ENCODE measurements around the gene VCX3A.
"Not testable (repeated sequence)": the region's sequence is repeated elsewhere in the genome, so short reads cannot be mapped to it uniquely, and the experiment has no call there.

The VCX3A gene

DNA sequence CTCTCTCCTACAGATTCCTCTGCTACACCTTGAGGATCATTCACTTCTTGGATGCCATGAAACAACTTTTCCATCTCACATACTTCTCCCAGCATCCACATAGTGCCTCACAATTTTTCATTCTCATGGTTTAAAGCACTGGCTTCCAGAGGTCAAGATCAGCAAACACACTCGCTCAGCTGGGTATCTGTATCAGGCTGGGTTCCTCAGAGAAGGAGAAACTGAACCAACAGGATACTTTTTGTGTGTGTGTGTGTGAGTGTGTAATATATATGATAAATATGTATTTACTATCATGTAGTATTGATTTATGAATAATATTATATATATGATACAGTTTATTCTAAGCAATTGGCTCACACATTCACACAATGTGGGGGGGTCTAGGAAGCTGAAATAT lies at the start of gene VCX3A:
VCX3A (minus strand) TSS at position 101 of the 400 bp plus-strand sequence. CDS start 621 bp downstream, outside the sequence.
- not testable (repeated sequence) for DNase-seq (ENCODE audit: low spot score); FAIRE-seq

DNA sequence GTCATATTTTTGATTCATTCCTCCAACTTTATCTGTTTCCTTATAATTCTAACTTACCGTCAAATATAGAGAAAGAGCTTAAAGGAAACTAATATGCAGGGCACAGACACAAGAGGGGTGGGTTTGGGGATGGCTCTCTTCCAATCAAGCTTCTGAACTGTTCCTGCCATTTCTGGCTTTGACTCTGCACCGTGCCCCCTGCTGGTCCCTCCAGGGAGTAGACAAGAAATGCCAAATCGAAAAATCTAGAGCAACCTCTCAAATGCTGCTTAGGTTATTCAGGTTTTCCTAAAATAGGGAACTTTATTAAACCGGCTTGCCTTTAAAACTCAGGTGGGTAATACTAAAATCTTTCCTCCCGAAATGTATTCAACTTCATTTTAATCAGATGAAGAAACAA lies 39.8 kb upstream of the VCX3A start:
- FAIRE-seq (no peak), DNase-seq (ENCODE audit: low spot score) (no peak)

DNA sequence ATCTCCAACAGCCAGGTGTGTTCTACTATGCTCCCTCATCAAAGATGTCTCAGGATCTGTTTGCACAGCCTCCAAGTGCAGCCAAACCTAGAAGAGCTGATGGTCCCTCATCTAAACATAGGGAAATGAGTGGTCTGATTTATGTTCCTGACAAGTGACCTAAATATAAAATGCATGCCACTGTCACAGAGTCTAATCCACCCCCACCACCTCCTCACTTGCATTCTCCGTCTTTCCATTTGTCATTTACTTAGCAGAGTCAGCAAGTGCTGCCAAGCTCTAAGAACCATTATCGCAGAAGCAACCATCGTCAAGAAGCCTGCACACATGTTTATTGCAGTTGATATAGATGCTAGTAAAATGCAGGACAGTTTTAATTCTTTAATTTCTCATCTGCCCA lies 33.1 kb upstream of the VCX3A start:
- FAIRE-seq = no peak
- DNase-seq (ENCODE audit: low spot score) = no peak

DNA sequence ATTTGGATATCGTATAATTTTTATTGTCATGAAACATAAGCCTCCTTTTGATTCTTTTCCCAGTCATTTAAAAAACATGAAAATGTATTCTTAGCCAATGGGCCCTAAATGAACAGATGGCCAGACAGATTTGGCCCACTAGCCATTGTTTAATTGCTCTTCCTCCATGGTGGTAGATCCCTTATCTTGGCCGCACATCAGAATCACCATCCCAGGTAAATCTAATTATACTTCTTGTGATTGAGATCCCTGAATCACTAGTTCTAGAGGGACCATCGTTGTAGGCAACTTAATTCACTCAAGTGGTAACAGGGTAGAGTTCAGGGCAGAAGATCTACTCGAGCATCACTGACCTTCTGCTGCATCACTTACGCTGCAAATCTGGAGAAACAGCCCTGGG lies 24.1 kb upstream of the VCX3A start:
- FAIRE-seq (no peak), DNase-seq (ENCODE audit: low spot score) (no peak)

DNA sequence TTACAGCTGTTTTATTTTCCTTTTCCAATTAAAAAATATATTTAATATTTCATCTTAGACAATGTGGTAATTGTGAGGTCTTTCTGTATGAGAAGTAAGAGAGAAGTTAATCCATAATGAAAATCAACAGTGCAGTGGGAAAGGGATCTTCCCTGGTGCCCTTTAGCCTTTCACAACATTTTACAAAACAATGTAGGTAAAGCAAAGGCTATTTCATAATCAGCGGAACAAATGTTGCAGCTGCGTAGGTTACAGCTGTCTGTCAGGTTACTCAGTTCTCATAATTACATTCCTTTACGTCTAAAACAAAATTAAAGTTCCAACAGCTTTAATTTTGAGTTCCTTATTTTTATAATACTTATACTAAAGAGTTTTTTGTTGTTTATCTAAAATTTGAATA lies 22.8 kb upstream of the VCX3A start:
- DNase-seq (ENCODE audit: low spot score) (no peak), FAIRE-seq (no peak)

DNA sequence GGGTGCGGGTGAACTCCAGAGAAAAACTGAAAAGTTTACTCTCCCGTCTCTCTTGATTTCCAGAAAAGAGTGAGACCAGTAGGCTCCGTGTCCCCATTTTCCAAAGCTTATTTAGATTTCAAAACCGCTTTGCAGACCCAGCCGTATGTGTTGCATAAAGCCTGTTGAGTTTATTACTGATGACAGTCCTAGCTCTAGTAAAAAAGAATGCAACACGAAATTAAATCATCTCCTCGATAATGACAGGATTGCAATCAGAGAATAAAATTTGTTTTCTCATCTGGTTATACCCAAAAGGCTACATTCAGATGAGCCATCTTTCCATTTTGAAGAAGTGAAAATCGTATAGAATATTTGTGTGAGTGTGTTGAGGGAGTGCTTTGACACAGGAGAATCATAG lies 16.1 kb upstream of the VCX3A start:
- FAIRE-seq = no peak
- DNase-seq (ENCODE audit: low spot score) = no peak

DNA sequence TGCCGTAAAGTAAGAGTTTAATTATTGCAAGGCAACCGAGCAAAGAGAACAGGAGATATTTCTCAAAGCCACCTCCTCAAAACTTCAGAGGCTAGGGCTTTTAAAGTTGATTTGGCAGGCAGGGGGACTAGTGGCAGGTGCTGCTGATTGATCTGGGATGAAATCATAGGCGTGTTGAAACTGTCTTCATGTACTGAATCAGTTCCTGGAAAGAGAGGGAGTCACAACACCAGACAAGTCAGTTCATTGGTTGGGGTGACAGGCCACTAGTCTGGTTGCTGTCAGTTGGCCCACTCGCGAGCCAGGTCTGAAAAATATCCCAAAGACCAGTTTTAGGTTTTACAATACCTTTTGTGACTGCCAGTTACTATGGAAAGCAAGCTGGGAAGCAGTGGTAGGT lies 10.8 kb upstream of the VCX3A start:
- FAIRE-seq = no peak

DNA sequence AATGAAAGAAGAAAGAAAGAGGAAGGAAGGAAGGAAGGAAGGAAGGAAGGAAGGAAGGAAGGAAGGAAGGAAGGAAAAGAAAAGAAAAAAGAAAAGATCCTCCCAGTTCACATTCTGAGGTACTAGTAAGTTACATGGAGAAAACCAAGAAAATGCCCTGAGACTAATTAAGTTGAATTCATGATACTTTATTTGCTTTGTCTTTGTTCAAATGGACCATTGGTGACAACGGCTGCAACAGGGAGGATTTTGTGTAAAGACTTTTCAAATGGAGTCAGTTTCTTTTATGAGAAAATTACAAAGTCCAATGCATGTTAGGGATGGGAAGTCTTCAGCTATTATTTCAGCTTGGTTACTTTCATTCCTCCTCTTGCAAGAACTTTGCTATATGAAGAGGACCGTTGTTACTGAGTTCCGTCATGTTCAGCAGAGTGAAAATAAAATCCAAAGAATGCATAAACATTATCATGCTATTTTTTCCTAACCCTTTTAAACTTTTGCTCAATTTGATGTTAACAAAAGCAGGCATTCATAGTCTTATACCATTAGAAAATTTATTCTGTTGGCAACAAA lies 8.3 kb downstream of the VCX3A start:
- FAIRE-seq (no peak), DNase-seq (ENCODE audit: low spot score) (no peak)

More for the DNA sequence above, 10.8 kb upstream of the VCX3A start:
- DNase-seq (ENCODE audit: low spot score) = no peak

DNA sequence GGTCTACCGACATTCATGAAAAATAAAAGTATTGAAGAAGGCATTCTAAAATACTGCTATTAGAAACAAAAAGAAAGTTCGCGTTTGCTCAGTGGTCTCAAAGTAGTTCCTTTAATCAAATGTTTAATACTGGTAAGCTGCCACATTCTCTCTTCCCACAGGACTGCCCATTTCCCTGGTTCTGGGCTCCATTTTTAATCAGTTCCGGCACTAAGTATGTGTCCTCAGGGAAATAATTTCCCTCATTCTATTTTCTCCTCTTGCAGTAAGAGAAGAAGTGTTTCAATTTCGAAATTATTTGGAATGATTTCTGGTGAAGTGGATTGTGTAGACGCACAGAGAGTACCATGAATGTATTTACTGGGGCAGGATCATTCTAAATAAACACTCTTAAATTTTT lies 17.5 kb downstream of the VCX3A start:
- DNase-seq (ENCODE audit: low spot score) (no peak), FAIRE-seq (no peak)

DNA sequence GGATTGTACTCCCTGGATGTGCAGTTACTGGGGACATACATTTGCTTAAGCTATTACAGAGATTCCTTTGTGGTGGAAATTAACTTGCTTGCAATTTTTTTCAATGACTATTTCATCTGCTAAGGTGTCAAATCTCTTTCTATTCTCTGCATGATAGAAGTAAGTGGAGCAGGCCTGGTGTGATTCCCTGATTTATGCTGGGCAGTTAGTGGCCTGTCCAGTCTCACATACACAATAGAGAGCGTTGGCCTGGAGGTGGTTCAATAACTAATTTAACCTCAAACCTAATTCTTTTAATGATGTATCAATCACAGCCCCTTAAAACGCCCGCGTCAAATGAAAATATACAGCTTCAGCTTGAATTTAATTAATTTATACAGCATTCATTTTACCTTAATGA lies 28.5 kb downstream of the VCX3A start:
- DNase-seq (ENCODE audit: low spot score) = no peak
- no peak for FAIRE-seq

DNA sequence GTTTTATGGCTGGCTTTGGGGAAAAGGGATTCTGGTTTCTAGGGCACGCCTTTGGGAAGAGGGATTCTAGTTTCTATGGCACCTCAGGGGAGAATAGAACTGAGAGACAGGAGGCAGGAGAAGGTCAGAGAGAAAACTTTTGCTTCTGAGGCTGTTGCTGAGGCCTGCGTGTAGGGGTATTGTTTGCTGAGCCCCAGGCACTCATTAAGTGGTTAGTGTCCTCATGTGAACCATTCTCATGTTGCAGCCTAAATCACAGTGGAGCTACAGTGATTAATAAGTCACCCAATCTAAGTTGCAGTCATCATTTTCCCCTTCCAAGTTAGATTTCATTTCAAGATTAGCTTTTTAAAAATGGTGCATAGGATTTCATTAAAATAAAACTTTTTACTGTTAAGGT lies 29.0 kb downstream of the VCX3A start:
- FAIRE-seq (no peak), DNase-seq (ENCODE audit: low spot score) (no peak)

DNA sequence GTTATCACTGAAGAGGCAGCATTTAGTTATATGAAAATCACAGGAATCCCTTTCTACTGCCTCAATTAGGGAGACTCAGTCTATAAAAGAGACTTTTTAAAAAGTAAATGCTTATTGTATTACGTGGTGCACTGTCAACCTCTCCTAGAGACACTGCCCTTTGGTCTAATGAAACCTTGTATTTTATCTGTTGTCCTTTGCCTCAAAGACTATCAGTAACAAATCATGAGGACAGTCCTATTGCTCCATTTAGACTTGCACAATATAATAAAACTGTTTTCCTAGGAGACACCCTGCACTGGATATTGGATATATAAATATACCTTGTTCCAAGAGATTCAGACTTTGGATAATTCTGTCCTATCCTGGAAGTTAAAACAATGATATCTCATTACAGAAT lies 34.2 kb downstream of the VCX3A start:
- no peak for DNase-seq (ENCODE audit: low spot score)
- FAIRE-seq = no peak

DNA sequence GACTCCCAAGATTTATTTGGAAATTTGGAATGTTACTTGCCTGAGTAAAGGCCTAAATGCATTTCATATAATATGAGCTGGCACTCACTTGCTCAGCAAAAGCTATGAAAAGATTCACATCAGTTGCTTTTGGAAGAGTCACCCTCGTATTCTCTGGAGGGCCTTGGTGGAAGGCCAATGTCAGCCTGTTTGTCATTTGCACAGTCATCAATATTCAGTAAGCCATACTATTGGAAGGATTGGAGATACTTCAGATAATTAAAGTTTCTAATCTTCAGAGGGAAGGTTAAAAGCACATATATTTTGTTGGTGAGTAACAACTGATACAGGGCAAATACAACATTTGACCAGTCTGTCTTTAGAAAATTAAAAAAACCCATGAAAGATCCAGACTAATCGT lies 36.6 kb downstream of the VCX3A start:
- no peak for FAIRE-seq
- DNase-seq (ENCODE audit: low spot score) = no peak
